Iris pigment epithelial cell (primary cell): ENCODE data around the gene CTSK.
"Not testable (repeated sequence)": the region's sequence is repeated elsewhere in the genome, so short reads cannot be mapped to it uniquely, and the experiment has no call there.

Experiments
- DNase-seq: peaks from one replicate; pipeline ENCODE4 v3.0.0-alpha.2; 2011; ENCODE audit warnings: low read depth

CTSK gene

DNA sequence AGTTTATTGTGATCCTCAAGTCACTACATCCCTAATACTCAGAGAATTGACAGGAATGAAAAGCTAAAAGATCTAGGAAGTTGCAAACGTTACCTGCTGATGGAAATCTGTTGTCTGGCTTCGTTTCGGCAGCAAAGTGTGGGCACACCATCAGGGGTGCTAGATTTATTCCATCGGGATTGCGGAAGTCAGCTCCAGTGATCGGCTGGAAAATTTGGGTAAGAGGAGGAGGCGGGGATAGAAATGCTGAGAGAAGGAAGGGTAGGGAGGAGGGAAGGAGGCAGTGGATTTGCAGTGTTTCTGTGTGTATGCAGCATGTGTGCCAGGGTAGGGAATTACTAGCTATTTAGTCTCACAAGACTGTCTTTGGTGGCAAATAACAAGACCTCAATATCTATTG lies at the start of gene CTSK:
Gene CTSK, minus strand, starts transcription at position 140 of the 400 bp plus-strand sequence. CDS start 1,455 bp downstream, outside the sequence.
- DNase-seq: no peak

DNA sequence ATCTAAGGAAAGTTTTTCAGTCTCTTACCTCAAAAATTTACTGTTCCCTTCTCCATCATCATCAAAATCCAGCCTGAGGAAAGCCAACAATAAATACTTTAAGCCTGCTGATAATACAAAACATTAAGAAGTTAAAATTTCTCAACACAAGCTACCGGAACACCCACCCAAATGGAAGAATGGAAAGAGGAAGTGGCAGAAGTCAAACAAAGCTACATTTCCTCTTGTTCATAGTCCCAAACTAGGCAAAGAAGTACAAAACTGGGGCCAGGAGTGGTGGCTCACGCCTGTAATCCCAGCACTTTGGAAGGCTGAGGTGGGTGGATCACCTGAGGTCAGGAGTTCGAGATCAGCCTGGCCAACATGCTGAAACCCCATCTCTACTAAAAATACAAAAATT lies 44.7 kb upstream of the CTSK start:
- DNase-seq: not testable (repeated sequence)

DNA sequence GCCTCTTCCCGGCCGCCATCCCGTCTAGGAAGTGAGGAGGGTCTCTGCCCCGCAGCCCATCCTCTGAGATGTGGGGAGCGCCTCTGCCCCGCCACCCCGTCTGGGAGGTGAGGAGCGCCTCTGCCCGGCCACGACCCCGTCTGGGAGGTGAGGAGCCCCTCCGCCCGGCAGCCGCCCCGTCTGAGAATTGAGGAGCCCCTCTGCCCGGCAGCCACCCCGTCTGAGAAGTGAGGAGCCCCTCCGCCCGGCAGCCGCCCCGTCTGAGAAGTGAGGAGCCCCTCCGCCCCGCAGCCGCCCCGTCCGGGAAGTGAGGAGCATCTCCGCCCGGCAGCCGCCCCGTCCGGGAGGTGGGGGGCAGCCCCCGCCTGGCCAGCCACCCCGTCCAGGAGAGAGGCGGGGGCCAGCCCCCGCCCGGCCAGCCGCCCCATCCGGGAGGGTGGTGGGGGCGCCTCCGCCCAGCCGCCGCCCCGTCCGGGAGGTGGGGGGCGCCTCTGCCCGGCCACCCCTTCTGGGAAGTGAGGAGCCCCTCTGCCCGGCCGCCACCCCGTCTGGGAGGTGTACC lies 42.8 kb upstream of the CTSK start:
- not testable (repeated sequence) for DNase-seq

- no peak for DNase-seq
Observed at GRCh38 chr1:150846473-150847146, 38.5 kb upstream of the CTSK start.

DNA sequence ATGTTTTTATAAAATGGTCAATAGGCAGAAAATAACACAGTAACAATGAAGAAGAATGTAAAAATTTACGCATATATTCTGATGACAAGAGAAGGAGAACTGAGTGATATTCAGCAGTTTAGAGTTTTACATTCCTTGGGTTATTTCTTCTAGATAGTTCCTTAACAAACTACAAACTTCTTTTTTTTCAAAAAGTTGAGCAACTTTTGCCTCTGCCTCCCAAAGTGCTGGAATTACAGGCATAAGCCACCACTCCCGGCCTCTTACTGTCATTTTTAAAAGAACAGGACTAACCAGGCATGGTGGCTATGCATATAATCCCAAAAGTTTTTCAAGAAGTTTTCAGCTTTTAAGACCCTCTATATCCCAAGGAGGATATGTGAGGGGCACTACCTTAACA lies 35.4 kb upstream of the CTSK start:
- no peak for DNase-seq

- no peak for DNase-seq
Observed at GRCh38 chr1:150842964-150843363, 34.9 kb upstream of the CTSK start.

DNA sequence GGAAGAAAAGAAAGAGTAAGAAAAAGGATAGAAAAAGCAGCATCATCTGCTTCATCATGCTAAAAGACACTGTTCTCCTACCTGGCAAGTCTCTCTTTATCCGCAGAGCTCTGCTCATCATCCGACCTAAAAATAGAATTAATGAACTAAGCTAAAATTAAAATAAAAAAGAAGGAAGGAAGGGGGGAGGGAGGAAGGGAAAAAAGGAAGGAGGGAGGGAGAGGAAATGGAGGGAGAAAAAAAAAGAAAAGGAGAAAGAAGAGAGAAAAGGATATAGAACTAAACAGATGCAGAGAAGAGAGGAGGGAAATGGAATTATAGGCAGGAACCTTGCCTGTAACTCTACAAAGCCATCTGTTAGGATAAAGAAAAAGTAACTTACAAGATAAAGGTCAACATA lies 34.3 kb upstream of the CTSK start:
- no peak for DNase-seq

DNA sequence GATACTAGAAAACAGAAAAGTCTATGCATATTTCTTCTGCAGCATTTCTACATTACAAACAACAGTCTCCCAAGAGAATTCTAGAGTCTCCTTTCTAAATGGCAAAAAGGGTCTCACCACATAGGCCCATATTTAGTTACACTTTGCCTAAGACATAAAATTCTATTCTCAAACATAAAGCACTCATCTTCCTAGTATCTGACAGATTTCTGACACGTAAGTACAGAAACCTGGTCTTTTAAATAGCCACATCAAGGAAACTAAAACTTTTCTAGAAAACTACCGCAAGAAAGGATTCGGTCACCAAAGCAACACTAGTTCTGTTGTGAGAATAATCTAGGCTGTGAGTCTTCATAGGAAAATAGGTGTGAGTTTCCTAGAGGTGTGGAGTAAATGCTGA lies 33.6 kb upstream of the CTSK start:
- no peak for DNase-seq

- DNase-seq: not testable (repeated sequence)
Observed at GRCh38 chr1:150840850-150841249, 32.8 kb upstream of the CTSK start.

DNA sequence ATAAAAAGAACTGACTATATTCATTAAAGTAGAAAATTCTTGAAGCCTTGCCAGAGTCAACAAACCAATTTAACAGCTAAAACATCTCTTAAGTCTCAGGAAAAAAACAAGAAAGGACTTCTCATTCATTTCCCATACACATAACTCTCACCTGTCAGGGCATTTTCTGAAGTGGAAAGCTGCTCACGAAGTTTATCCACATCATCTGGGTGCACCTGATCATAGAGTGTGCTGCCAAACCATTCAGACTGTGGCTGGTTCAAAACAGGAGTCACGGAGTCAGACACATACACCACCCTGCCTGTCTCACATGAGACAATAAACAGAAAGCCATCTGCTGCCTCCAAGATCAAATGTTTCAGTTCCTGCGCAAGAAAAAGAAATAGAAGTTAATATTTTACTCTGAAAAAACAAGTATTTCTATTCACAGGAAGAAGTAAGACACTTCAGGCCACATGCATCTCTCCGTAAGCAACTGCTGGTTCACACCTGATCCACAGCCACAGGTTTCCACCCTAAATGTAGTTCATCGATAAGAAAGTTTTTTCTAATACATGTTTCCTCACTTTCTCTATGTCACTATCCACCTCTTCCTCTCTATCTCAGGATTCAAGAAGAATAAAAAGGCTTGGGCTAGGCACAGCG lies 28.2 kb upstream of the CTSK start:
- peak; percentile 36 for DNase-seq

DNA sequence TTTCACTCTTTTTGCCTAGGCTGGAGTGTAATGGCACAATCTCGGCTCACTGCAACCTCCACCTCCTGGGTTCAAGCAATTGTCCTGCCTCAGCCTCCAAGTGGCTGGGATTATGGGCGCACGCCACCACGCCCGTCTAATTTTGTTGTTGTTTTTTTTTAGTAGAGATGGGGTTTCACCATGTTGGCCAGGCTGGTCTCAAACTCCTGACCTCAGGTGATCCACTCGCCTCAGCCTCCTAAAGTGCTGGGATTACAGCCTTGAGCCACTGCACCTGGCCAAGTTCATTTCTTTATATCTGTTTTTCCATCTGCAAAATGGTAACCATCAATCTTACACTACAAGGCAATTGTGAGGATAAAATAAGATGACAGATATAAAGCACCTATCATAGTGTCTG lies 25.9 kb upstream of the CTSK start:
- DNase-seq: not testable (repeated sequence)

DNA sequence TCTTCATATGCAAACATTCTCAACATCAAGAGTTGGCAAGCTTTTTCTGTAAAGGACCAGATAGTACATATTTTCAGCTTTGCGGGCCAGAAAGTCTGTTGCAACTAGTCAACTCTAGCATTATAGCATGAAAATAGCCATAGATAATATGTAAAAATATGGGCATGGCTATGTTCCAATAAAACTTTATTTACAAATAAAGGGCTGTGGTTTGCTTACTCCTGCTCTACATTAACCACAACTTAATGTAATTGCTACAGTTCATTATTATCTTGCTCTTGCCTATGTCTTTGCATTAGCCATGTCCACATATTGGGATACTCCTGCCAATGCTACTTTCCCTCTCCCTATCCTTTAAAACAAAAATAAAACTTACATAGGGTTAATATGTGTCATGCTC lies 24.5 kb upstream of the CTSK start:
- DNase-seq: no peak

GRCh38 chr1:150829751-150830150 lies 21.7 kb upstream of the CTSK start:
- DNase-seq: no peak

GRCh38 chr1:150826299-150826698 lies 18.2 kb upstream of the CTSK start:
- no peak for DNase-seq

- DNase-seq: peak; percentile 55
Observed at GRCh38 chr1:150820730-150821512, 12.9 kb upstream of the CTSK start.

DNA sequence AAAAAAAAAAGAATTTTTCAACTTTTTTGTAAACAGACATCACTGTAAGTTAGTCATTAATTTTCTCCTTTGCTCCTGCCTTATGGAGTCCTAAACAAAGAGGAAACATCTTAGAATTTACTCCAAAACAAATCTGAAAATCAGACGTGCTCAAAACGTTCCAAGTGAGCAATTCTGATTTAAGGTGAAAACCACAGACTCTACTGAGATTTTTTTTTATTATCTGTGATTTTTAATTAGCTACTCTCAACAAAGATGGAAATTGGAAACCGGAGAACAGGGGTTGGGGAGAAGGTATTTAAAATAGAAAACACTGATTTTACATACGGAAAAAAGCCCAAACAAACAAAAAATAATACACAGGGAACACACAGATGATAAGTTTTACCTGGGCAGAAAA lies 7.8 kb upstream of the CTSK start:
- no peak for DNase-seq

DNA sequence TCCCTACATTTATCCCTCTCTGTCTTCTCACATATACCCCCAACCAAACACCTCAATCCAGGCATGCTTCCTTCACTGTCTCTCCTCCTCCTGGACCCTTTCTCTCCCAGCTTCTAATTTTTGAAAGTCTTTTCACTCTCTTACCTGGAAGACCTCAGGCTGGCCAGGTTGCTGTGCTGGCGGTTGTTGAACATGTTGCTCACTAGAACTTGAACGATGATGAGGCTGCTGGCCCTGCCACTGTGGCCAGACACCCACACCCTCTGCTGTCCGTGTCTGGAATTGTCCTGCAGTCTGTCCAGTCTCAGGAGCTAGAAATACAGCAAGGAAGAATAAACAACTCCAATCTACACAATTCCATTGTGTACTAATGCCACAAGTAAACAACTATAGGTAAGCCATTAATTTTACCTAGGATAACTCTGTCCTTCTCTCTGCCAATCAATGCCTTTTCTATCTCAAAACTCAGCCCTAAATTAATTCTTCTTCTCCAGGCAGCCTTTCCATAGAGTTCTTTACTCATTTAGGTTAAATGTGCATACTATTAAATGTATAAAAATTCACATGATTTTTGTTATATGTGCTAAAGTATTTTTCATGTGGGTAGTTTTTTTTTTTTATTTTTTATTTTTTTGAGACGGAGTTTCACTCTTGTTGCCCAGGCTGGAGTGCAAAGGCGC lies 5.1 kb upstream of the CTSK start:
- peak; percentile 76 for DNase-seq

- DNase-seq: no peak
Observed at GRCh38 chr1:150810958-150811659, 3.0 kb upstream of the CTSK start.

GRCh38 chr1:150809651-150810050 lies 1.6 kb upstream of the CTSK start:
- DNase-seq: peak; percentile 70

DNA sequence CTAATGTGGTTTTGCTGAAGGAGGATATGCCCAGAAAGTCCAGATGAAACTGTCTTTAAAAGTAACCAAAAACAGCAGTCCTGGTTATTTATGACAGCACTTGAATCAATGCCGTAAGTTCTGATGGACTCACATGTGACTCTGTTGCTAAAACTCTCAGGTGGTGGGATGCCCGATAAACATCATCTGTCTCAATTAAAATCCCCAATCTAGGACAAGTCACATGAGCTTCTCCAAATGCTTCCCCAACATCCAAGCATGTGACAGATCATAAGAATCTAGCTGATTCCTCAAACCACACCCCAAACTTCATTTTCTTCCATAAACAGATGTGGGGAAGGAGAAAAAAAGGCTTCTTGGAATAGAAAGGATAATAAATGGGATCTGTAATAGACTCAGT lies 786 bp upstream of the CTSK start:
- DNase-seq: no peak

DNA sequence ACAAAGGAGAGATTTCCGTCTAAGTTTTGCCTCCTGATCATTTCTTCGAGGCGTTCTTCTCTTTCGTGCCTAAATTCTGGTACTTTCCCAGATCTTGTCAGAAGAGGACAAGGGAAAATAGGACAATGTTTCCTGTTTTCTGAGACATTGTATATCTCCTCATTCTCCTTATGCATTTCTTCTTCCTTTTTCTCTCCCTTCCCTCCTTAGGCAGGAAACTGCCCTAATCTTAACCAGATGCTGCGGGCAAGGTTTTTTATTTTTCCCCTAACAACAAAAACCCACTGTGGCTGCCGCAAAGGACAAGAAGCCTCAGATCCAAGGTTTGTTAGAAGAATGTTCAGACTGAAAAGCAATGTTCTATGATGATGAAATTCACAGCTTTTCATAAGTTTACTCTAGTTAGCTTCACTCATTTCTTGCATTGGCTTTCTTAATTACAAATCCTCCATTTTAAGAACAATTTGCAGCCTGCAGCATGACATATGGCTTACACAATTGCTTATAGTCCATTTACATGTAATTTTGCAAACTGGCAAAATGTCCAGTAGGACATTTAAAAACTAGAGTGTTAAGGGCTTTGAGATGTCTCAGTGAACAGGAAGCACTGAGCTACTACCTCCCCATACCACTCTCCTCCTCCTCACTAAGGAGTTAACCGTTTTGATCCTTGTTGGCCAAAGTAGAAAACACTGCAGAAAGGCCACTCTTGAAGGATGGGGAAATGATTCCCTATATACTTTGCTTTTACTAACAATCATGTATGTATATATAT lies 624 bp downstream of the CTSK start:
- peak; percentile 50 for DNase-seq
